HG02870 (cell line): ENCODE results near the gene DNAJB1.
"Not testable (repeated sequence)": the region's sequence is repeated elsewhere in the genome, so short reads cannot be mapped to it uniquely, and the experiment has no call there.

Experiments
- ATAC-seq: cut with Tn5 transposase; IDR thresholded peaks from one replicate; pipeline ENCODE4 v1.9.1; 2021; ENCODE audit warnings: mild to moderate bottlenecking, moderate library complexity; ENCODE audit not compliant: unreplicated experiment

Gene DNAJB1

GRCh38 chr19:14520543-14520942, 2.3 kb upstream of the DNAJB1 start:
- no peak for ATAC-seq

- ATAC-seq = no peak
Measured at GRCh38 chr19:14519860-14520407, 1.7 kb upstream of the DNAJB1 start.

DNA sequence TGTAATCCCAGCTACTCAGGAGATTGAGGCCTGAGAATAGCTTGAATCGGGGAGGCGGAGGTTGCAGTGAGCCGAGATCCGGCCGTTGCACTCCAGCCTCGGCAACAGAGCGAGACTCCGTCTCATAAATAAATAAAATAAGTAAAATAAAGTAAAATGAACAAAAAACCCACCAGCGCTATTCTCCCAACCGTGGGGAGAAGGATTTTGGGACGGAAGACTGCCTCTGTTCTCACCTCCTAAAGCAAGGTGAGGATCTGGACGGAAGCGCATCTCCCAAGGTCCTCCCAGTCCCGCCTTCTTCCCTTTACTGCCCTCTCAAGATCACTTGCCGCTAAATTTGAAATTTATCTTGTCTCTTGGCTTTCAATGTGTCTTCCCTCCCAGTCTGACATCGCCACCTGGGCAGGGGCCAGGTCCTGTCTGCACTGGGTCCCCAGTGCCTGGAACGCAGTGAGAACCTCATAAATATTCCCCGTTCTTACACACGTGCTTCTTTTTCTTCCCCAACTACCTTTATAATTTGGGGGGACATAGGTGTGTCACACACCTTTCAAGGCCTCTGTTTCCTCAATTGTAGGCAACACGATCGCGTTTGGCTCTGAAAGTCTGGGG, 1.2 kb upstream of the DNAJB1 start:
- ATAC-seq = no peak

DNA sequence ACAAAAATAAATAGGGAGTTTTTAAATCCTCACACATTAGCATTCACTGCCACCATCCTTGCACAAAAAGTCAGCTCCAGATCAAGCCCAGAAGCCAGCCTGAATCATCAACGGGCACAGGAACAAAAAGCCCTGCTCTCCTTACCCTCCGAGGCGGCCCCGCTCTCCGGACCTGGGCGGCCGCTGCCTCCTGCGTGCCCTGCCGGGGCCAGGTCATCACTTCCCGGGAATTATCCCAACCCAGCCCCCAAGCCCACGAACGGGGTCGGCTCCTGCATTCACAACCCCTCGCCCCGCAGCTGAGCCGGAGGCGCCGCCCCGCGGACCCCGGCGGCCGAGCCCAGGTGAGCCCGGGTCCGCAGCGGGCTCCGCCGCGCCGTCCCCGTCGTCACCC, 754 bp downstream of the DNAJB1 start:
- no peak for ATAC-seq

- no peak for ATAC-seq
Measured at GRCh38 chr19:14516746-14517438, 1.3 kb downstream of the DNAJB1 start.

- no peak for ATAC-seq
Measured at GRCh38 chr19:14516048-14516534, 2.1 kb downstream of the DNAJB1 start.

DNA sequence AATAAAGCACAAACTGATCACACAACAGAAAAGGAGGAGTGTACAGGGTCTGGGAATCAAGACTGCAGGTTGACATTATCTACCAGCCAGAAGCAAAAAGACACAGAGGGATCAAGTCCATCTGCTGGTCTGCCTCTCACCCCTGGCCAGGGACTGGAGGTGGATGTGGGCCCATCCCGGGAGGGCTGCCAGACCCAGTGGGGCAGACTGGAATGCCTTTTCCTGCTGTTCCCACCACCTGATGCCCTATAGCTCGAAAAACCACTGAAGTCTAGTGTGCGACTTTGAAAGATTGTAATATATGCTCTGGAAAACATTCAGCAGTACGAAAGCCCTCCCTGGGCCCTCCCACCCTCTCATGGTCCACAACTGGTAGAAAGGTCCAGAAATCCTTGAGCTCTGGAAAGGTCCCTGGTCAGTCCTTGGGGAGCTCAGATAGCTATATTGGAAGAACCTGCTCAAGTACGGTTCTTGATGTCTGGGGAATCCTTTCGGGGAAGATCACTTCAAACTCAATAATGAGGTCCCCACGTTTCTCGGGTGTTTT, 2.6 kb downstream of the DNAJB1 start:
- no peak for ATAC-seq

DNA sequence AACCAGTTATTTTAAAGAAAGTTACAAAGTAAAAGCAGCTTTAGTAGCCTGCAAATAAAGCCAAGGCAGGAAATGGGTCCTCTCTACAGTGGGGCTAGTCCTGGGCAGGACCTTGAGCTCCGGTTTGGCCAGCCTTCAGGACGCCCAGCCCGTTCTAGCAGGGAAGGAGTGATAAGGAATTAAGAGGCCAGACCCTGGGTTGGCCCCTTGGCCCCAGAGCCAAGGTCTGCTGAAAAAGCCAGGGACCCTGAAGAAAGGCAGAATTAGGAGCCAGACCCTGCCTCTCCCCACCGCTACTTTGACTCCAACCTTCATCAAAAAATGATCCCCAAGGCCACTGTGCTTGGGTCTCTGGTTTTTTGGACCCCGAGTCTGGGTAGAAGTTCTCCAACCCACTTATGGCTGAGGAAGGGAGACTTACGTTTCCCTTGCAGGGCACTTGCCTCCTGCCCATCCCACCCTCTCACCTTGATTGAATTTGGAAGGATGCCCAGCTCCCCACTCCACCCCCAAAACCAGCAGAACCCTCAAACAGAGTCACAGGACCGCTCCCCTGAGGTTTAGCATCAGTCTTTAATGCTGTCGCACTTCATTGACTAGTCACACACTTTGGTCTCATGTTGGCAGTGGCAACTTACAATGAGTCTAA, 3.9 kb downstream of the DNAJB1 start:
- no peak for ATAC-seq

GRCh38 chr19:14512406-14512961, 5.7 kb downstream of the DNAJB1 start:
- ATAC-seq = no peak

GRCh38 chr19:14511229-14511593, 7.0 kb downstream of the DNAJB1 start:
- ATAC-seq = no peak

GRCh38 chr19:14510311-14511228, 7.6 kb downstream of the DNAJB1 start:
- no peak for ATAC-seq

DNA sequence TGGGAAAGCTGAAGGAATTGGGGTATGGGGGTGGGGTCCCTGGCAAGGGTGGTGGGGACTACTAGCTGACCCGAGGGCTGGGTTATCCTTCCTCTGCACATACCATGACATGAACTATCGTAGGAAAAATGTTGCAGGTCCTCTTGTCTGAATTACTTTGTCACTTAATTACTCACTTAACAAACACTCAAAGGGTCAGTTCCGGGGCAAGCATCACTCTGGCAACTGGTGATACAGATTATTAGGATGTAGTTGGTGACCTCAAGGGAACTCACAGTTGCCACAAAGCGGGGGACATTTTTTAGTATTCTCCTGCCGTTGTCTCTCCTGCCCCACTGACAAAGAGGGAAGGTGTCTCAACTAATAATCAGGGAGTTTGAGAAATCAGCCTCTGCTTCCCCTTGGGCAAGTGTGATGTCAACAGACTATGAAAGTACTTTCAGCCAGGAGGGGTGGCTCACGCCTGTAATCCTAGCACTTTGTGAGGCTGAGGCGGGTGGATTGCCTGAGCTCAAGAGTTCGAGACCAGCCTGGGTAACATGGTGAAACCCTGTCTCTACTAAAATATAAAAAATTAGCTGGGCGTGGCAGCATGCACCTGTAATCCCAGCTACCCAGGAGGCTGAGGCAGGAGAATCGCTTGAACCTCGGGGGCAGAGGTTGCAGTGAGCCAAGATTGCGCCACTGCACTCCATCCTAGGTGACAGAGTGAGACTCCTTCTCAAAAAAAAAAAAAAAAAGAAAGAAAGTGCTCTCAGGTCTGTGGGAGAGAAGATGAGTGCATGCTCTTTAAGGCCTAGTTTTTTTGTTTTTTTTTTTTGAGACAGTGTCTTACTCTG, 10.3 kb downstream of the DNAJB1 start:
- ATAC-seq = no peak

DNA sequence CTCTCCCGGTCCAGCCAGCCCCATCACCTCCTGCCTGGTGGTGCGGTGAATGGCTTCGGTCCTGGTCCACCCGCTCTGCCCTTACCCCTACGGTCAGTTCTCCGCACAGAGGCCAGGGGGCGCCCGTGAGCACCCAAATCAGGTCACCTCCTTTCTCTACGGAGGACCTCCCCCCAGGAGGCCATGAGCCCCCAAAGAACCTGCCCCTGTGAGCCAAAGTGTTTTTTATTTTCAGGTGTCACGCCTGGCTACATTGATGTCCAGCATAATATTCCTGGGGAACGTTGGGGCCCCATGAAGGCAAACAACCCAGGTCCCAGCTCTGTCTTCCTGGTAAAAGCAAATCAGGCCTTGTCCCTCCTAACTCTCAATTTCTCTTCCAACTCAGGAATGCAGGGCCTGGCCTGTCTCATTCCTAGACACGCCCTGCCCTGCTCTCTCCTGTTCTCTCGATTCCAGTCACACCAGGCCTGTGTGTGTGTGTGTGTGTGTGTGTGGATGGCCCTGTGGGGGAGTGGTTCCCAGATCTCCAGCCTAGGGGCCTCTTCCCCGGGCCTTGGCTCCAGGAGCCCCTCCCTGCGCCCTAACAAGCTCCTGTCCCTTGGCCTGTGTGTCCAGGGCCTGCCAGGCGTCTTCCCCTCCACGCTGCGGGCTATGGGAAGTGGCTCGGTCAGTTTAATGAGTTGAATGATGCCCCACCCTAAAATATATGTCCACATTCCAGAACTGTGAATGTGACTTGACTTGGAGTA, 12.5 kb downstream of the DNAJB1 start:
- ATAC-seq = no peak

DNA sequence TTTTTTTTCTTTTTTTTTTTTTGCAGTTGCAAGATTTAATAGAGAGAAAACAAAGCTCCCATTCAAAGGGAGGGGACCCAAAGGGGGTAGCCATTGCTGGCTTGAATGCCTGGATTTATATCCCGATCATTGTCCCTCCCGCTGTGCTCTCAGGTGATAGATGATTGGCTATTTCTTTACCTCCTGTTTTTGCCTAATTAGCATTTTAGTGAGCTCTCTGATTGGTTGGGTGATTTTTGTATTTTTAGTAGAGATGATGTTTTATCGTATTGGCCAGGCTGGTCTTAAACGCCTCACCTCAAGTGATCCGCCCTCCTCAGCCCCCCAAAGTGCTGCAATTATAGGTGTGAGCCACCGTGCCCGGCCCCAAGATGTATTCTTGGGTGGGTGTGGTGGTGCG, 13.6 kb downstream of the DNAJB1 start:
- ATAC-seq = not testable (repeated sequence)

GRCh38 chr19:14503285-14503684, 14.9 kb downstream of the DNAJB1 start:
- ATAC-seq = no peak

GRCh38 chr19:14502334-14503092, 15.7 kb downstream of the DNAJB1 start:
- no peak for ATAC-seq

GRCh38 chr19:14497228-14497921, 20.8 kb downstream of the DNAJB1 start:
- no peak for ATAC-seq
